Astrocyte (in vitro differentiated cells and primary cell): ENCODE measurements around the gene UGT1A10. TPM values are rescaled to one million over a fixed set of nuclear protein-coding genes. Genes with fewer than 3 reads are reported as not detected.

Source experiments
- DNase-seq: peaks from one replicate; pipeline ENCODE4 v3.0.0-alpha.2; 2010; ENCODE audit warnings: low read depth
- FAIRE-seq: peaks from 2 replicates; lab custom pipeline; 2011; peaks lifted over from hg19 to GRCh38; lab: Jason Lieb, UNC
- H2AFZ ChIP-seq: 2 replicates; pipeline ENCODE4 v1.6.0; 2012; ENCODE audit warnings: low read depth, low read length, inconsistent platforms
- H3K27ac ChIP-seq: 2 replicates; pipeline ENCODE4 v1.5.1; 2011; ENCODE audit warnings: low read depth, low read length, inconsistent platforms
- H3K27me3 ChIP-seq: 2 replicates; pipeline ENCODE4 v1.6.0; 2011; ENCODE audit warnings: low read length, inconsistent platforms; ENCODE audit not compliant: insufficient read depth
- H3K36me3 ChIP-seq: 2 replicates; pipeline ENCODE4 v1.5.1; 2011; ENCODE audit warnings: low read length, inconsistent platforms; ENCODE audit not compliant: insufficient read depth
- H3K4me1 ChIP-seq: 2 replicates; pipeline ENCODE4 v1.5.1; 2011; ENCODE audit warnings: low read length, inconsistent platforms; ENCODE audit not compliant: insufficient read depth
- H3K4me2 ChIP-seq: 2 replicates; pipeline ENCODE4 v1.6.0; 2012; ENCODE audit warnings: low read length, inconsistent platforms
- H3K4me3 ChIP-seq: 2 replicates; pipeline ENCODE4 v1.5.1; 2011; ENCODE audit warnings: low read depth, mild to moderate bottlenecking, low read length, inconsistent platforms; ENCODE audit not compliant: insufficient read depth
- H3K79me2 ChIP-seq: 2 replicates; pipeline ENCODE4 v1.6.0; 2012; ENCODE audit warnings: mild to moderate bottlenecking, low read length, inconsistent platforms; ENCODE audit not compliant: insufficient read depth
- H3K9ac ChIP-seq: 2 replicates; pipeline ENCODE4 v1.6.0; 2012; ENCODE audit warnings: mild to moderate bottlenecking, low read length, inconsistent platforms
- H3K9me3 ChIP-seq: 2 replicates; pipeline ENCODE4 v1.5.1; 2012; ENCODE audit warnings: low read depth, mild to moderate bottlenecking, low read length, inconsistent platforms; ENCODE audit not compliant: insufficient read depth
- H4K20me1 ChIP-seq: 2 replicates; pipeline ENCODE4 v1.6.0; 2012; ENCODE audit warnings: low read length, inconsistent platforms; ENCODE audit not compliant: insufficient read depth
- H3K27ac Mint-ChIP-seq: one replicate; pipeline ENCODE4 v1.8.0; 2021; ENCODE audit warnings: mild to moderate bottlenecking, mixed read lengths; ENCODE audit not compliant: unreplicated experiment
- H3K27me3 Mint-ChIP-seq: one replicate; pipeline ENCODE4 v1.8.0; 2021; ENCODE audit warnings: low read depth, mixed read lengths; ENCODE audit not compliant: unreplicated experiment
- H3K36me3 Mint-ChIP-seq: one replicate; pipeline ENCODE4 v1.8.0; 2021; ENCODE audit warnings: low read depth, mixed read lengths; ENCODE audit not compliant: unreplicated experiment
- H3K4me1 Mint-ChIP-seq: one replicate; pipeline ENCODE4 v1.8.0; 2021; ENCODE audit warnings: low read depth, mixed read lengths; ENCODE audit not compliant: unreplicated experiment
- H3K4me3 Mint-ChIP-seq: one replicate; pipeline ENCODE4 v1.8.0; 2021; ENCODE audit warnings: mild to moderate bottlenecking, moderate library complexity, mixed read lengths; ENCODE audit not compliant: unreplicated experiment
- H3K9me3 Mint-ChIP-seq: one replicate; pipeline ENCODE4 v1.8.0; 2021; ENCODE audit warnings: mild to moderate bottlenecking, mixed read lengths; ENCODE audit not compliant: unreplicated experiment
- EZH2 ChIP-seq: IDR thresholded peaks from 2 replicates; pipeline ENCODE4 v1.6.1; 2012; ENCODE audit warnings: mild to moderate bottlenecking, low read length, inconsistent platforms; ENCODE audit not compliant: insufficient read depth
- total RNA-seq: library from RNA; stranded (reverse); gene quantifications from 2 replicates; pipeline ENCODE4 v1.2.1, GENCODE V29; 2021
- TF ChIP-seq, protein P1 (sequence below): IDR thresholded peaks from 2 replicates; pipeline ENCODE4 v1.5.1; 2011; ENCODE audit warnings: low read depth, mild to moderate bottlenecking, inconsistent platforms, low read length, moderate library complexity; ENCODE audit not compliant: insufficient read depth

The UGT1A10 gene
- total RNA-seq, 1 donor from 2014 or later, result not detected

DNA sequence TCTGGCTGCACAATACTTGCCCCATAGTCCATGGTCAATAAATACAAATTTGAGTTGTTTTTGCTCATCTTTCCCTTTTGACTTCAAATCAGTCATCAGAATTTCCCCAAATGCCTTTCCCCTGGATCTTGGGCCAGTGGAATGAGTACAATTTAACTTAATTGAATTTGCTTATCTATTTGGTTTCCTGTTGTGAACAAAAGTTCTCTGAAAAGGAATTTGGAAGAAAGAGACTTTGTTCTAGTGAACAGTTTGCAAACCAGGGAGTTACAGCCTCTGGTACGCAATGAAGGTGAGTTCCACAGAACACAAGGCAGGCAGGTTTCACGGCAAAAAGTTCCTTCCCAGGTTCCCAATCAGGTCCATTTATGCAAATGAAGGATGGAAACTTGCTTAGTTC is 122.6 kb downstream of the UGT1A10 start:
- Histone ChIP-seq H2AFZ (no peak overlapping the region), H3K27me3 (peaks cover 3% of the 10 kb centered on the region), H3K4me2 (no peak overlapping the region), H3K9me3 (no peaks in the 10 kb centered on the region), H3K79me2 (no peaks in the 10 kb centered on the region), H3K27ac (no peak overlapping the region), H3K4me3 (no peak overlapping the region), H3K4me1 (peaks cover 2% of the 10 kb centered on the region), H3K9ac (no peak overlapping the region), H3K36me3 (no peaks in the 10 kb centered on the region), H4K20me1 (no peaks in the 10 kb centered on the region)
- Mint-ChIP-seq H3K4me3 (no peak overlapping the region), H3K27me3 (peaks cover 12% of the 10 kb centered on the region), H3K27ac (no peak overlapping the region), H3K36me3 (no peaks in the 10 kb centered on the region), H3K4me1 (no peaks in the 10 kb centered on the region), H3K9me3 (no peaks in the 10 kb centered on the region)
- no peak for FAIRE-seq
- no peak for TF ChIP-seq EZH2
- TF ChIP-seq, protein P1, sequence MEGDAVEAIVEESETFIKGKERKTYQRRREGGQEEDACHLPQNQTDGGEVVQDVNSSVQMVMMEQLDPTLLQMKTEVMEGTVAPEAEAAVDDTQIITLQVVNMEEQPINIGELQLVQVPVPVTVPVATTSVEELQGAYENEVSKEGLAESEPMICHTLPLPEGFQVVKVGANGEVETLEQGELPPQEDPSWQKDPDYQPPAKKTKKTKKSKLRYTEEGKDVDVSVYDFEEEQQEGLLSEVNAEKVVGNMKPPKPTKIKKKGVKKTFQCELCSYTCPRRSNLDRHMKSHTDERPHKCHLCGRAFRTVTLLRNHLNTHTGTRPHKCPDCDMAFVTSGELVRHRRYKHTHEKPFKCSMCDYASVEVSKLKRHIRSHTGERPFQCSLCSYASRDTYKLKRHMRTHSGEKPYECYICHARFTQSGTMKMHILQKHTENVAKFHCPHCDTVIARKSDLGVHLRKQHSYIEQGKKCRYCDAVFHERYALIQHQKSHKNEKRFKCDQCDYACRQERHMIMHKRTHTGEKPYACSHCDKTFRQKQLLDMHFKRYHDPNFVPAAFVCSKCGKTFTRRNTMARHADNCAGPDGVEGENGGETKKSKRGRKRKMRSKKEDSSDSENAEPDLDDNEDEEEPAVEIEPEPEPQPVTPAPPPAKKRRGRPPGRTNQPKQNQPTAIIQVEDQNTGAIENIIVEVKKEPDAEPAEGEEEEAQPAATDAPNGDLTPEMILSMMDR, result no peak
- DNase-seq, result peak; percentile 33

DNA sequence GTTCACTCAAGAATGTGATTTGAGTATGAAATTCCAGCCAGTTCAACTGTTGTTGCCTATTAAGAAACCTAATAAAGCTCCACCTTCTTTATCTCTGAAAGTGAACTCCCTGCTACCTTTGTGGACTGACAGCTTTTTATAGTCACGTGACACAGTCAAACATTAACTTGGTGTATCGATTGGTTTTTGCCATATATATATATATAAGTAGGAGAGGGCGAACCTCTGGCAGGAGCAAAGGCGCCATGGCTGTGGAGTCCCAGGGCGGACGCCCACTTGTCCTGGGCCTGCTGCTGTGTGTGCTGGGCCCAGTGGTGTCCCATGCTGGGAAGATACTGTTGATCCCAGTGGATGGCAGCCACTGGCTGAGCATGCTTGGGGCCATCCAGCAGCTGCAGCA is 123.8 kb downstream of the UGT1A10 start, which contains the start of gene UGT1A1:
Gene UGT1A1 (plus strand): TSS at position 228 of the 400 bp plus-strand sequence. CDS start 18 bp downstream, at position 246.
- H3K9me3 ChIP-seq, result no peaks in the 10 kb centered on the region
- no peak within 1 kb of the TSS for H3K4me2 ChIP-seq
- H3K36me3 ChIP-seq, result no peaks in the 10 kb centered on the region
- H4K20me1 ChIP-seq, result no peaks in the 10 kb centered on the region
- no peak within 1 kb of the TSS for H3K9ac ChIP-seq
- no peaks in the 10 kb centered on the region for H3K9me3 Mint-ChIP-seq
- no peak within 1 kb of the TSS for H3K27ac Mint-ChIP-seq
- DNase-seq (no peak), FAIRE-seq (no peak)
- H3K4me1 ChIP-seq, result peaks cover 12% of the 10 kb centered on the region
- H2AFZ ChIP-seq, result no peak within 1 kb of the TSS
- peaks cover 3% of the 10 kb centered on the region for H3K27me3 ChIP-seq
- TF ChIP-seq, protein P1, result no peak
- no peak for TF ChIP-seq EZH2
- peaks cover 6% of the 10 kb centered on the region for H3K4me1 Mint-ChIP-seq
- no peaks in the 10 kb centered on the region for H3K36me3 Mint-ChIP-seq
- H3K27me3 Mint-ChIP-seq, result peaks cover 7% of the 10 kb centered on the region
- H3K4me3 Mint-ChIP-seq, result no peak within 1 kb of the TSS
- no peak within 1 kb of the TSS for H3K27ac ChIP-seq
- H3K4me3 ChIP-seq, result no peak within 1 kb of the TSS
- no peaks in the 10 kb centered on the region for H3K79me2 ChIP-seq

DNA sequence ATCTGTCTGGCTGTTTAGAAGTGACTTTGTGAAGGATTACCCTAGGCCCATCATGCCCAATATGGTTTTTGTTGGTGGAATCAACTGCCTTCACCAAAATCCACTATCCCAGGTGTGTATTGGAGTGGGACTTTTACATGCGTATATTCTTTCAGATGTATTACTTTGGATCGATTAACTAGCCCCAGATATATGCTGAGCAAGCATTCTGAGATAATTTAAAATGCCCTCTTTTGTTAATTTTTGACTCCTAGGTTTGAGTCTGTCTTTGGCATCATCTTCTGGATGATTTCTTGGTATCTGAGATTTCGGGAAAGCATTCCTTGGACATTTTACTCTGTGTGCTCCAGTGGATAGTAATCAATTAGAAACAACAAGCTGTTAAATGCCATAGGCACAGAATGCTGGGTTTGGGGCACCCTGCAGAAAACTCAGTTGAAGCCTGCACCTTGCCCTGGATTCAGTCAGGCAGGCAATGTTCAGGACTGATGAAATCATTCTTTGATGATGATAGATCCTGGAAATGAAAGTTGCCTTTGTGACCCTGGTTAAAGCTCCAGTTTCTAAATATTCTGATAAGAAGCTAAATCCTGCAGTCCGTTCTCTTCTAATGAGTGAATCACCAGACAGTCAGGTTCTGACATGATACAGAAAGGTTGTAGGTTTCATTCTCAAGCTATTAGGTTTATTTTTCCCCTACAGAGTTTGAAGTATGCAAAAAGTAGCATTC is 125.0 kb downstream of the UGT1A10 start:
- no peak for TF ChIP-seq EZH2
- TF ChIP-seq, protein P1, result no peak
- no peak overlapping the region for H3K27ac ChIP-seq
- FAIRE-seq (no peak), DNase-seq (peak; percentile 52)
- no peak overlapping the region for H3K9ac ChIP-seq
- H3K4me3 ChIP-seq, result no peak overlapping the region
- no peak overlapping the region for H3K4me3 Mint-ChIP-seq
- H2AFZ ChIP-seq, result no peak overlapping the region
- no peaks in the 10 kb centered on the region for H3K36me3 Mint-ChIP-seq
- H3K27ac Mint-ChIP-seq, result no peak overlapping the region
- H4K20me1 ChIP-seq, result no peaks in the 10 kb centered on the region
- no peaks in the 10 kb centered on the region for H3K36me3 ChIP-seq
- H3K4me2 ChIP-seq, result no peak overlapping the region
- peaks cover 6% of the 10 kb centered on the region for H3K4me1 Mint-ChIP-seq
- H3K4me1 ChIP-seq, result peaks cover 12% of the 10 kb centered on the region
- no peaks in the 10 kb centered on the region for H3K79me2 ChIP-seq
- peaks cover 3% of the 10 kb centered on the region for H3K27me3 ChIP-seq
- H3K9me3 Mint-ChIP-seq, result no peaks in the 10 kb centered on the region
- no peaks in the 10 kb centered on the region for H3K9me3 ChIP-seq
- H3K27me3 Mint-ChIP-seq, result peaks cover 9% of the 10 kb centered on the region
